Thyroid gland (tissue), 4 donors: ENCODE results near the gene SPATA2.

Experiments used
- CTCF ChIP-seq, 6 experiments: fragments of 200-600 bp in 3 of 6; fragments of 450-650 bp in 3 of 6; sonication (generic) in 3 of 6; IDR thresholded peaks; one replicate each; pipeline ENCODE4 v1.5.1; 2016 to 2019; ENCODE audit warnings: antibody characterized with exemption in 6 of 6, mild to moderate bottlenecking in 2 of 6, inconsistent platforms in 1 of 6, moderate library complexity in 1 of 6
- POLR2A ChIP-seq, 2 donors: fragments of 450-650 bp; IDR thresholded peaks; one replicate each; pipeline ENCODE4 v1.6.1; 2017; ENCODE audit warnings: antibody characterized with exemption in 2 of 2, mild to moderate bottlenecking in 2 of 2, moderate library complexity in 1 of 2

- no peak for TF ChIP-seq CTCF (IDR thresholded peaks at IDR 0.05)
- TF ChIP-seq POLR2A (IDR thresholded peaks at IDR 0.05): no peak
Measured at GRCh38 chr20:49951151-49951550, 35.8 kb upstream of the SPATA2 start.
